Lower leg skin (tissue), 4 donors: ENCODE measurements around the gene ESPN. TPM values are rescaled to one million over a fixed set of nuclear protein-coding genes. Genes with fewer than 3 reads are reported as not detected.

Source experiments
- DNase-seq, 2 donors: peaks; one replicate each; pipeline ENCODE4 v3.0.0-alpha.2; 2019; ENCODE audit warnings: low spot score in 2 of 2
- H3K4me3 ChIP-seq: fragments of 200-600 bp; sonication (generic); 2 replicates; pipeline ENCODE4 v1.5.1; 2017; ENCODE audit warnings: mild to moderate bottlenecking, low read depth; ENCODE audit not compliant: poor library complexity, severe bottlenecking
- POLR2A ChIP-seq, 2 donors: fragments of 450-650 bp; IDR thresholded peaks; one replicate each; pipeline ENCODE4 v1.6.1; 2016 to 2017; ENCODE audit warnings: antibody characterized with exemption in 2 of 2, mild to moderate bottlenecking in 1 of 2, moderate library complexity in 1 of 2
- WGBS, 2 donors: methylation state at CpG; one replicate each; pipeline ENCODE4 v1.1.5; 2018; 5-methylcytosine and 5-hydroxymethylcytosine counted together
- intact Hi-C: fragments of 100-400 bp; cut with DNase I; formaldehyde crosslinking; loops from one replicate; pipeline ENCODE4 v1.15.0; 2023; ENCODE audit warnings: low total_unique reads
- total RNA-seq, 4 donors: library from RNA; depleted of rRNA; stranded (reverse); fragments of >200 nt; gene quantifications; one replicate each; pipeline ENCODE4 v1.1.0, GENCODE V29; 2016
- TF ChIP-seq, protein P1 (sequence below), 3 donors: fragments of 450-650 bp; IDR thresholded peaks; one replicate each; pipeline ENCODE4 v1.5.1; 2016; ENCODE audit warnings: antibody characterized with exemption in 3 of 3, mild to moderate bottlenecking in 3 of 3, moderate library complexity in 2 of 3

Gene ESPN, protein sequence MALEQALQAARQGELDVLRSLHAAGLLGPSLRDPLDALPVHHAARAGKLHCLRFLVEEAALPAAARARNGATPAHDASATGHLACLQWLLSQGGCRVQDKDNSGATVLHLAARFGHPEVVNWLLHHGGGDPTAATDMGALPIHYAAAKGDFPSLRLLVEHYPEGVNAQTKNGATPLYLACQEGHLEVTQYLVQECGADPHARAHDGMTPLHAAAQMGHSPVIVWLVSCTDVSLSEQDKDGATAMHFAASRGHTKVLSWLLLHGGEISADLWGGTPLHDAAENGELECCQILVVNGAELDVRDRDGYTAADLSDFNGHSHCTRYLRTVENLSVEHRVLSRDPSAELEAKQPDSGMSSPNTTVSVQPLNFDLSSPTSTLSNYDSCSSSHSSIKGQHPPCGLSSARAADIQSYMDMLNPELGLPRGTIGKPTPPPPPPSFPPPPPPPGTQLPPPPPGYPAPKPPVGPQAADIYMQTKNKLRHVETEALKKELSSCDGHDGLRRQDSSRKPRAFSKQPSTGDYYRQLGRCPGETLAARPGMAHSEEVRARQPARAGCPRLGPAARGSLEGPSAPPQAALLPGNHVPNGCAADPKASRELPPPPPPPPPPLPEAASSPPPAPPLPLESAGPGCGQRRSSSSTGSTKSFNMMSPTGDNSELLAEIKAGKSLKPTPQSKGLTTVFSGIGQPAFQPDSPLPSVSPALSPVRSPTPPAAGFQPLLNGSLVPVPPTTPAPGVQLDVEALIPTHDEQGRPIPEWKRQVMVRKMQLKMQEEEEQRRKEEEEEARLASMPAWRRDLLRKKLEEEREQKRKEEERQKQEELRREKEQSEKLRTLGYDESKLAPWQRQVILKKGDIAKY
- total RNA-seq, result 10 to 100 TPM; 27.5 to 64.3 (median 30.3) TPM

DNA sequence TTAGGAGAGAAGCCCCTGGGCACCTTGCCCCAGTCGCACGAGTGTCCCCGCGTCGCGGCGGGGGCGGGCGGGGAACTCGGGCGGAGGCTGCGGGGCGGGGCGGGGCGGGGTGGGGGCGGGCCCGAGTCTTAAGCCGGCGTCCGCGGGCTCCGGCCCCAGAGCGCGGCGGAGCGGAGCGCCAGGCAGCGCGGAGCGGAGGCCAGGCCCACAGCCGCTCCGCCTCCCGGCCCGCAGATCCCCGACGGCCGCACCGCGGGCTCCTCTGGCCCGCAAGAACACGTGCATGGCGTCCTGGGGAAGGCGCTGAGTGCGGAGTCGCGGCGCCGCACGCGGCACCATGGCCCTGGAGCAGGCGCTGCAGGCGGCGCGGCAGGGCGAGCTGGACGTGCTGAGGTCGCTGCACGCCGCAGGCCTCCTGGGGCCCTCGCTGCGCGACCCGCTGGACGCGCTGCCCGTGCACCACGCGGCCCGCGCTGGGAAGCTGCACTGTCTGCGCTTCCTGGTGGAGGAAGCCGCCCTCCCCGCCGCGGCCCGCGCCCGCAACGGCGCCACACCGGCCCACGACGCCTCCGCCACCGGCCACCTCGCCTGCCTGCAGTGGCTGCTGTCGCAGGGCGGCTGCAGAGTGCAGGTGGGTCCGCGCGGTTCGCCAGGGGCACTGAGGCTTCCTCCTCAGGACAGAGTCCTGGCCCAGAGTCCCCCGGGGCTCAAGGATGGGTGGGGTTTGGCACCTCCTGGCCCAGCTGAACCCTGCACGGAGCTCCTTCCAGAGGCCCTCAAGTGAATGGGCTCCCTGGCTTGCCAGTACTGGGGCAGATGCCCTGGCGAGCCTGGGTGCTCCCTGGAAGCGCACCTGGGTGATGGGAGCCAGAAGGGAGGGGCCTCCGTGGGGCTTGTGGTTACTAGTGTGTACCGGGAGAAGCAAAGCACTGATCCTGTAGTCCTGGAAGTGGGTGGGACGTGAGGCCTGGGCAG, at the start of gene ESPN:
Gene ESPN, plus strand, starts transcription at position 158 of the 975 bp plus-strand sequence. Its CDS starts 180 bp downstream, at position 338.
- TF ChIP-seq, protein P1, sequence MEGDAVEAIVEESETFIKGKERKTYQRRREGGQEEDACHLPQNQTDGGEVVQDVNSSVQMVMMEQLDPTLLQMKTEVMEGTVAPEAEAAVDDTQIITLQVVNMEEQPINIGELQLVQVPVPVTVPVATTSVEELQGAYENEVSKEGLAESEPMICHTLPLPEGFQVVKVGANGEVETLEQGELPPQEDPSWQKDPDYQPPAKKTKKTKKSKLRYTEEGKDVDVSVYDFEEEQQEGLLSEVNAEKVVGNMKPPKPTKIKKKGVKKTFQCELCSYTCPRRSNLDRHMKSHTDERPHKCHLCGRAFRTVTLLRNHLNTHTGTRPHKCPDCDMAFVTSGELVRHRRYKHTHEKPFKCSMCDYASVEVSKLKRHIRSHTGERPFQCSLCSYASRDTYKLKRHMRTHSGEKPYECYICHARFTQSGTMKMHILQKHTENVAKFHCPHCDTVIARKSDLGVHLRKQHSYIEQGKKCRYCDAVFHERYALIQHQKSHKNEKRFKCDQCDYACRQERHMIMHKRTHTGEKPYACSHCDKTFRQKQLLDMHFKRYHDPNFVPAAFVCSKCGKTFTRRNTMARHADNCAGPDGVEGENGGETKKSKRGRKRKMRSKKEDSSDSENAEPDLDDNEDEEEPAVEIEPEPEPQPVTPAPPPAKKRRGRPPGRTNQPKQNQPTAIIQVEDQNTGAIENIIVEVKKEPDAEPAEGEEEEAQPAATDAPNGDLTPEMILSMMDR (IDR thresholded peaks at IDR 0.05), result no peak
- TF ChIP-seq POLR2A (IDR thresholded peaks at IDR 0.05), result no peak
- intact Hi-C loops, result no loop called here
- H3K4me3 ChIP-seq, result peak within 1 kb of the TSS; percentile 1
- DNase-seq, result no peak
- 9 to 18% methylated on average over 14 to 31 of the region's 99 CpGs for WGBS, 2 donors

DNA sequence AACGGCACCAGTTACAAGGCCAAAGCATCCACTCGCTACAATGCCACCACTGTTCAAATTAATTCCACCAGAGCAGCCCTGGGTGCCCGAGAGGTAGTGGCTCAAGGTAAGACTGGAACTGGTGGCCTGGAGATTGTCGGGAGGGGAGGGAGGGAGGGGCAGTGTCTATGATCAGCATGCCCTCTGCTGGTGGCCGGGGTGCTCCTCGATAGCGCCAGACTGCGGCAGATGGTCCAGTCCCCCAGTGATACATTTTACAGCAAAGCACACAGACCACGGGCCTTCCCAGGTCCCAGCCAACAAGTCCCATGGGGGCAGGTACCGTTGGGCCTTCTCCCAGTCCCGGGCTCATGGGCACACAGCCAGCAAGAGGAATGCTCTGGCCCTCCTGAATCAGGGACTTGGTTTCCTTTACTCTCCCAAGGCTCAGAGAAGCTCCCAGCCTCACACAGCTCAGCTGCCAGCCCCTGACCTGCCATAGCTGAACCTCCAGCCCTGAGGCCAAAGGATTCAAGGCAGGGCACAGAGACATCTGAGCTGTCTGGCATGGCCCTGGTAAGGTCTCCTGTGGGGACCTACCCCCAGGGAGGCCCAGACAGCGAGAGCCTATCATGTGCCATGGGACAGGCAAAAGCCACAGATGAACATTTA, 46.4 kb upstream of the ESPN start:
- TF ChIP-seq, protein P1 (IDR thresholded peaks at IDR 0.05), result no peak
- no peak for TF ChIP-seq POLR2A (IDR thresholded peaks at IDR 0.05)
- H3K4me3 ChIP-seq, result no peak overlapping the region
- 78 to 82% methylated on average over 11 to 12 of the region's 12 CpGs for WGBS, 2 donors
- DNase-seq, result no peak
- intact Hi-C loops, result no loop called here

GRCh38 chr1:6380037-6380436, 44.5 kb upstream of the ESPN start:
- intact Hi-C loops, result no loop called here
- DNase-seq, result no peak
- no peak for TF ChIP-seq POLR2A (IDR thresholded peaks at IDR 0.05)
- TF ChIP-seq, protein P1 (IDR thresholded peaks at IDR 0.05), result no peak
- WGBS, 2 donors, result 92 to 96% methylated on average over 7 of the region's 7 CpGs
- H3K4me3 ChIP-seq, result no peak overlapping the region

- no peak for TF ChIP-seq POLR2A (IDR thresholded peaks at IDR 0.05)
- TF ChIP-seq, protein P1 (IDR thresholded peaks at IDR 0.05), result no peak
- intact Hi-C loops, result no loop called here
- no peak overlapping the region for H3K4me3 ChIP-seq
Measured at GRCh38 chr1:6384135-6384534, 40.4 kb upstream of the ESPN start.

GRCh38 chr1:6384962-6385361, 39.6 kb upstream of the ESPN start:
- 43 to 47% methylated on average over 5 of the region's 5 CpGs for WGBS, 2 donors
- no peak for DNase-seq
- intact Hi-C loops, result no loop called here
- H3K4me3 ChIP-seq, result no peak overlapping the region
- TF ChIP-seq, protein P1 (IDR thresholded peaks at IDR 0.05), result no peak
- TF ChIP-seq POLR2A (IDR thresholded peaks at IDR 0.05), result no peak

More at GRCh38 chr1:6384135-6384534, 40.4 kb upstream of the ESPN start:
- WGBS, 2 donors, result 96 to 97% methylated on average over 1 of the region's 1 CpG
- DNase-seq, result no peak
